ENCODE data around the gene CBARP.
A peak's percentile ranks its signal among the peaks of the same experiment; 100 is the strongest.

Gene CBARP

GRCh38 chr19:1275976-1276627 is 38.3 kb upstream of the CBARP start:
- no peak for DNase-seq

DNA sequence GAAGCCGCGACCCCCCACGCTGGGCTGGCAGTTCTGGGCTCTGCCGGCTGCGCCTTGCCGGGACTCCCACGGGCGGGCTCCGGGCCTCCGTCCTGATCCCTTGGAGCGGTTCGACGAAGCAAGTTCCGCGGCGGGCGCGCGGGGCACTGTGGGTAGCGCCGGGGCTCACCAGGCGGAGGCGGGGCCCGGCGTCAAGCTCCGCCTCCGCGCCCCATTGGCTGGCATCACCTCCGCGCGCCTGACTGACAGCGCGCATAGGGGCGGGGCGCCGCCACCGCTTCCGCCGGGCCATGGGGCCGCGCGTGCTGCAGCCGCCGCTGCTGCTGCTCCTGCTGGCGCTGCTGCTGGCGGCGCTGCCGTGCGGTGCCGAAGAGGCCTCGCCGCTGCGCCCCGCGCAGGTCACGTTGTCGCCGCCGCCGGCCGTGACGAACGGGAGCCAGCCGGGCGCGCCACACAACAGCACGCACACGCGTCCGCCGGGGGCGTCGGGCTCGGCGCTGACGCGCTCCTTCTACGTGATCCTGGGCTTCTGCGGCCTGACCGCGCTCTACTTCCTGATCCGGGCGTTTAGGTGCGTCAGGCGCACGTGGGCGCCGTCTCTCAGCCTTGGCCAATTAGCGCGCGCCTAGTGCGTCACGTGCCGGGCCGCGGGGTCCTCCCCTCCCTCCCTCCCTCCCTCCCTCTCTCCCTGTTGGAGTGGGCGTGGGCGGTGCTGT is 37.6 kb upstream of the CBARP start, which contains the start of gene FAM174C:
Gene FAM174C, plus strand, starts transcription at position 271 of the 716 bp plus-strand sequence. Its CDS starts 20 bp downstream, at position 291.
- DNase-seq = peak; percentile 96

GRCh38 chr19:1274852-1275259 is 37.1 kb upstream of the CBARP start:
- no peak for DNase-seq

- DNase-seq = no peak
Measured at GRCh38 chr19:1274081-1274851, 36.5 kb upstream of the CBARP start.

DNA sequence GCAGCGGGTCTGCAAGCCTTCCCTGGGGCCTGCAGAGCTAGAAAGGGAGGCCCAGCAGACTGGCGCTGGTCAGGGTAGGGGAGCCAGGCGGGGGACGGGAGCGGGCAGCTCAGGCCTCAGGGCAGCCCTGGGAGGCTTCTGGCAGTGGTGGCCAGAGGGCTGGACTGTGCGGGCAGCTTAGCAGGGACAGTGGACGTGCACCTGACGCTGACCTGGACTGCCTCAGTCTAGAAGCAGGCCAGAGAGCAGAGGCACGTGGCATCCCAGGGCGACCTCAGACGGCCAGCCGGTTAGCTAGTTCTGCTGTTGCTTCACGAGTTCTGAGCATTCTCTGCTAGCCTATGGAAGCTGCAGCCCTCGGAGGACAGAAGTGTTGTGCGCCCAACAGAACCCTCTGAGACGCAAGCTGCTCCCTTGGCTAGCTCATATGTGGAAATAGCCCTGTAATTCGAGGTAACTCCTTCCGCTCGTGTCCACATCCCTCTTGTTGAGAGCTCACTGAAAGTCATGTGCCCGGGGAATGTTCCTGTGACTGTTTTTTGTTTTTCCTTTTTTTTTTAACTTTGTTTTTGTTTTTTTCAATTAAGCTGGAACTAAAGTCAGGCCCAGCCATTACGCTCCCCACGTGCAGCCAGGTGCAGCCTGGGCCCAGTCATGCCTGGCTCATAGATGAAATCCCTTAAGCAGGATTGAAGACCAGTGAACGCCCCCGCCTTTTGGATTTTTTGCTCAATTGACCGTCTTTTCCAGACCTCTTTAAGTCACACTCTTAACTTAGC is 35.6 kb upstream of the CBARP start:
- DNase-seq = no peak

DNA sequence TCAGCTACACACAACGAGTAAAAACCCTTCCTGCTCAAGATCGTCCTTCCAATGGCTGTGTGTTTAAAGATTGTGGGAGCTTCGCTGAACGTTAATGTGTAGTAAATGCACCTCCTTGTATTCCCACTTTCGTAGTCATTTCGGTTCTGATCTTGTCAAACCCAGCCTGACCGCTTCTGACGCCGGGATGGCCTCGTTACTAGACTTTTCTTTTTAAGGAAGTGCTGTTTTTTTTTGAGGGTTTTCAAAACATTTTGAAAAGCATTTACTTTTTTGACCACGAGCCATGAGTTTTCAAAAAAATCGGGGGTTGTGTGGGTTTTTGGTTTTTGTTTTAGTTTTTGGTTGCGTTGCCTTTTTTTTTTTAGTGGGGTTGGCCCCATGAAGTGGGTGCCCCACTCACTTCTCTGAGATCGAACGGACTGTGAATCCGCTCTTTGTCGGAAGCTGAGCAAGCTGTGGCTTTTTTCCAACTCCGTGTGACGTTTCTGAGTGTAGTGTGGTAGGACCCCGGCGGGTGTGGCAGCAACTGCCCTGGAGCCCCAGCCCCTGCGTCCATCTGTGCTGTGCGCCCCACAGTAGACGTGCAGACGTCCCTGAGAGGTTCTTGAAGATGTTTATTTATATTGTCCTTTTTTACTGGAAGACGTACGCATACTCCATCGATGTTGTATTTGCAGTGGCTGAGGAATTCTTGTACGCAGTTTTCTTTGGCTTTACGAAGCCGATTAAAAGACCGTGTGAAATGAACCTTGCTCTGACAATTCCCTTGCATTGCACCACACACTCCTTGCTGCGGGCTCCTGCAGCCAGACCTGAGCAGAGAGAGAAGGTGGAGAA is 34.8 kb upstream of the CBARP start:
- no peak for DNase-seq

DNA sequence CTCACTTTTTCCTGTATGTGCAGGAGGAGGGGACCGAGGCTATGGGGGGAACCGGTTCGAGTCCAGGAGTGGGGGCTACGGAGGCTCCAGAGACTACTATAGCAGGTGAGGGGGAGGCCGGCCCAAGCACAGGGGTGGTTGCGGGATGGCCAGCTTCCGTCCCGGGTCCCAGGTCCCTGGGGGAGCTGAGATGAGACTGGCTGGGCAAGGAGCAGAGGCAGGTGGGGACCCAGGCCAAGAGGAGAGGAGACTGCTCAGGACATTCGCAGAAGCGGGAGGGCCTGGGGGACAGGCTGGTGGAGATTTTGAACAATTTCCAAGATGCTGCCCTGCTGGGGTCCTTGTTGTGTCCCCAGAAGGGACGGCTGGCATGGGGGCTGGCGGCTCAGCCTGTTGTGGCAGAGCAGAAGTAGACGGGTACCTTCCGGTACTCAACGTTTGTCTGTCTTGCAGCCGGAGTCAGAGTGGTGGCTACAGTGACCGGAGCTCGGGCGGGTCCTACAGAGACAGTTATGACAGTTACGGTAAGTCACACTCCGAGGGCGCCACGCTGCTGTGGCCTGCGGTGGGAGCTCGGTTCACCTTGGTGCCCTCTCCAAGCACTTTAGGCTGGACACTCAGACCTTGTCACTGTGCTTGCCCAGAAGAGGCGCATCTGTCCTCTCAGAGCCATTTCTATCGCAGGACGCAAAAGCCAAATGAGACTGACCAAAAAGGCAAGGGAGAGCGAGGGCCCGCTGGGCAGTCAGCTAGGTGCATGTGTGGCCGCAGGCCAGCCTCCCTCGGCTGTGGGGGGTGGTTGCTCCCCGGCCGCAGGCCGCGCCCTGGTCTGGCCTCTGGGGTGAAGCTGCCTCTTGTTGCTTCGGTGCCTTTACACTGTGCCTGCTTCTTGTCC is 34.0 kb upstream of the CBARP start:
- DNase-seq = no peak

DNA sequence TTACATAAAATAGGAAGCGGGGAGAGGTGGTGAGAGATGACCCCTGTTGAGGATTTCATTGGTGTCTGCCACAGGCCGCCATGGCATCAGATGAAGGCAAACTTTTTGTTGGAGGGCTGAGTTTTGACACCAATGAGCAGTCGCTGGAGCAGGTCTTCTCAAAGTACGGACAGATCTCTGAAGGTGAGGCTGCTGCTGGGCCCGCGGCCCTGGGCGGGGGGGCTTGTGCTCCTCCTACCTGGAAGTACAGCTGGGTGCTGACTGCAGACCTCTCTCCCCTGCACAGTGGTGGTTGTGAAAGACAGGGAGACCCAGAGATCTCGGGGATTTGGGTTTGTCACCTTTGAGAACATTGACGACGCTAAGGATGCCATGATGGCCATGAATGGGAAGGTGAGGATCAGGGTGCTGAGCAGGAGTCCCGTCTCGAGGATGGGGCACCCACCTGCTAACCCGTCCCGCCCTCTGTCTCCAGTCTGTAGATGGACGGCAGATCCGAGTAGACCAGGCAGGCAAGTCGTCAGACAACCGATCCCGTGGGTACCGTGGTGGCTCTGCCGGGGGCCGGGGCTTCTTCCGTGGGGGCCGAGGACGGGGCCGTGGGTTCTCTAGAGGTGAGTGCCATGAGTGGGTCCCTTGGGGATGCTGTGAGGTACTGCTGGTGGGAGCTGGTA is 33.2 kb upstream of the CBARP start:
- no peak for DNase-seq

GRCh38 chr19:1270213-1270853 is 32.5 kb upstream of the CBARP start:
- DNase-seq = no peak

GRCh38 chr19:1269478-1270212 is 31.8 kb upstream of the CBARP start:
- DNase-seq = peak; percentile 85

DNA sequence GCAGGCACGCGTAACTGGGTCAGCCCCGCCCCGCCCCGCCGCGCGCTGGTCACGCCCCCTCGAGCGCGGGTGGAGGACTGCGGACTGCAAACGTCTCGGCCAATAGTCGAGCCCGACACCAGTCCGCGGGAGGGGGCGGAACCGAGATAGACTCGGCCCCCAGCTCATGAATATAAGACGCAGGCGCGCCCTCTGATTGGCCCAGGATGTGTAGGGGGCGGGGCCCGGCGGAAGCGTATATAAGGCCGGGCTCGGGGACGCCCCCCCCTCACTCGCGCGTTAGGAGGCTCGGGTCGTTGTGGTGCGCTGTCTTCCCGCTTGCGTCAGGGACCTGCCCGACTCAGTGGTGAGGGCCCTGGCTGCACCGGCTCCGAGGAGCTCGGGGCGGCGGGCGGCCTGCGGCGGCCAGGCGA is 31.3 kb upstream of the CBARP start, which contains the start of gene CIRBP:
Gene CIRBP, plus strand, starts transcription at position 268 of the 413 bp plus-strand sequence. CDS start 1,602 bp downstream, outside the sequence.
- DNase-seq = peak; percentile 98

DNA sequence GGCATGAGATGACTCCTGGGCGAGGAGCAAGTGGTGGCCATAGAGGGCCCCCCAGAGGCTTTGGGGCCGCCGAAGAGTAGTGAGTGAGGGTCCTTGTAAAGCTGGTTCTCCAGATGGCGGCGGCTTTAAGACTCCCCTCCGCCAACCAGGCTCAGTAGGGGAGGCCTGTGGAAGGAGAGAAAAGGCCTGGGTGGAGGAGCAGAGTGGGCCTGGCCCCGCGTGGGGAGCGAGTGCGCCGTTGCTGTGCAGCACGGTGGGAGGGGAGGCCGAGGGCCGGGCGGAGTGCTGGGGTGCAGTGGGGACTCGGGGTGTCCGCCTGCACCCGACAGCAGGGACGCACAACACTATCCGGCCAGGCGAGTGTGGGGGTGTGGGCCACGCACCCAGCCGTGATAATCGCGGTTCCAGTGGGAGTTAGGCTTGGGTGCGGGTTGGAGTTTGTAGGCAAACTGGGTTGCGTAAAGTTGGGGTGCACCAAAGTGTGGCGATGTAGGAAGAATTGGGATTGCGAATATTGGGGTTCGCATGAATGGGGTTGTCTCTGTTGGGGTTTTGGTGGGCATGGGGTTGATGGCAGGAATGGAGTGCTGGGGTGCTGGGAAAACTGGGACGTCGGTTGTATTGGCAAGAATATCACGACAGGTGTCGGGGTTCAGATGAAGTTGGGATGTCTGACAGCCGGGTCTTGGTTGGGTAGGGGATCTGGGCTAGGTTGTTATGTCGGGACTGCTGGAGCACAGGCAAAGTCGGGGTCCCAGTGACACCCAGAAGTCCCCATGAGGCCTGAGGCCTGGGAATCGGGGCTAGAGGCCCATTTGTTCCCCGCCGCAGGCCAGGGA is 30.6 kb upstream of the CBARP start:
- DNase-seq = no peak

DNA sequence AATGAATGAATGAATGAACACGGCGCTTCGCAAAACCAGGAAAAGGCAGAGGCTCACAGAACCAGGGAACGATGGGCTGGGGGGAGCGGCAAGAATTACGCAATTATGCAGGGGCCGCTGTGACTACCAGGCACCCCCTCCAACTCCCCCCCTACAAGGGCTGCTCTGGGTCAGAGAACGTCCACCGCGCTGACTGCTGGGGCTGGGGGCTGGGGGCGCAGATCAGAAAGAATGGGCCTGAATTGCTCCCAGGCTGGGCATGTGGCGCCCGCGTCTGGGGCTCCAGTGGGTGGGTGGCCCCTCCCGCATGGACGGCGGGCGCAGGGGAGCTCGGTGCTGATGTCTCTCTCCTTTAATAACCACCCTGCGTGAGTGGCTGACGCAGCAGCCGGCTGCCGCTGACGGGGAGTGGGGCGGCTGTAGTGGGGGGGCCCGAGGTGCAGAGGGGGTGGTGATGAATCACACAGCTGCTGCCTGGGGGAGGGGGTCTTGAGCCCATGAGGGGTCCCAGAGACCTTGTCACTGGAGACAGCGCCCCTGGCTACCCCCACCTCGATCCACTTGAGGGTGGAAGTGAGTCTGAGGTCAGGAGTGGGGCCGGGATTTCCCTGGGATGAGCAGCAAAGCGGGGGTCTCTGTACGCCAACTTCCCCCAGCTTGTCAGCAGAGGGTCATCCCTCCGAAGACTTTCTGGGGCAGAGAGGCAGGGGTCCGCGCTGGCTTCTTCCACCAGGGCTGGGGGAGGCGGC is 29.8 kb upstream of the CBARP start:
- no peak for DNase-seq

GRCh38 chr19:1266916-1267476 is 29.2 kb upstream of the CBARP start:
- peak; percentile 53 for DNase-seq

DNA sequence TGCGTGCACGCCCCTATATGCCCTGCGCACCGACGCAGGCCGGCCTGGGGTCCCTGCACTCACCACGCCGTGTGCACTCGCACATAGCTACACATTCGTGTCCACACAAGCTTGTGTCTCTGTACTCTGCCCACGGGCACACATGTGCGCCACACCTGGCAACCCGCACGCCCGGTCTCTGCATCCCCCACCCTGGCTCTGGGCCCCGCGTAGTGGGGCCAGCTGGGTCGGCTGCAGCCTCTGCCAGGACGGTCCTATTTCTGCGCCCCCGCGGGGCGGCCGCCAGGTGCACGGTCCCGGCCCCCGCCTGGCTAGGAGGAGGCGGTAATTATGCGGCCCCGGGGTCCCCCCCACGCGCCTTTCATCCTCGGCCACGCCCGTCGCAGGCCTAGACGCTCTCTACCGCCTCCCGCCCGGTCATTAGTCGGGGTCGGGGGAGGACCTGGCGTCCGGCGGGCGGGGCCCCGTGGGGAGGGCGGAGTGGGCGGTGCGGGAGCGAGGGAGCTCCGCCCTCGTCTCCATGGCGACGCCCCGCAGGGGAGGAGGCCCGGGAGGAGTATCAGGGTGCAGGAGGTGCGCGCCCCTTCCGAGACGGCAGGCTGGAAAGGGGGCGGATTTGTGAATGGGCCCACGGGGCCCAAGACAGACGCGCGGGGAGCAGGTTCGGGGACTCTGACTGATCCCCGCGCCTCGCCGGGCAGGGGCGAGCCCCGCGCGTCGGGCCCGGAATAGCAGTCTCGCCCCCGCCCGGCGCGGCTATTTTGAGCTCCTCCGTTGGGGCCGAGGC is 28.5 kb upstream of the CBARP start:
- peak; percentile 89 for DNase-seq
